Fibroblast of gingiva (primary cell): ENCODE measurements around the gene HDAC4.
A peak's percentile ranks its signal among the peaks of the same experiment; 100 is the strongest.

ENCODE experiments used
- DNase-seq: peaks from one replicate; pipeline ENCODE4 v3.0.0-alpha.2; 2011; ENCODE audit warnings: low read depth

The HDAC4 gene

DNA sequence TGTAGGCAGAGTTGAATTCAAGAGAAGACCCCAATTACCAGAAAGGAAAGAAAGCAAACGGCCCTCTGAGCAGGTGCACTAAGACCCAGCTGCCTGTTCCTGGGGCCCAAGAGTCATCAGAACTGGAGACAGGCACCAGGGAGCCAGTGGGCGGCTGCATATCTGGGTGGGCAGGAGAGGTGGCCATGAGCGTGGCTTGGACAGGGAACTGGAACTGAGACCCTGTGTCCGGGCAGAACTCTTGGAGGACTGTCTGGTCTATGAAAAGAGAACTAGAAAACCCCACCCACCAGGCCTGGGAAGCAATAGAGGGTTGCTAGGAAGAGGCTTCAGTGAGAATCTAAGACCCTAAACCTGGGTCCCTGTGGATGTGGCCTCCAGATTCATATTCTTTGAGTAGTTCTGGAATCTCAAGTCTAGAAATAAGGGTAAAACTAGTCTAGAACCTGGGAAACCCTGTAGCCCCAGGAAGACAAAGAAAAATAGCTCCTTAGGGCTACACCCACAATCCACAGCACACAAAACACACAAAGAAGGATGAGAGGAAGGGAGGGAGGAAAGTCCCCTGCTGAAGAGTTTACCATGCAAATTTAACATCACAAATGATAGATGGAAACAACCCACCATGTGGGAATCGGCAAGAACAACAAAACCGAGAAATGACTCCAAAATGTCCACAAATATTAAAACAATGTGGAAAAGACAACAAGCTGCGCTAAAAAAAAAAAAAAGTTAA is 147.0 kb downstream of the HDAC4 start:
- no peak for DNase-seq

DNA sequence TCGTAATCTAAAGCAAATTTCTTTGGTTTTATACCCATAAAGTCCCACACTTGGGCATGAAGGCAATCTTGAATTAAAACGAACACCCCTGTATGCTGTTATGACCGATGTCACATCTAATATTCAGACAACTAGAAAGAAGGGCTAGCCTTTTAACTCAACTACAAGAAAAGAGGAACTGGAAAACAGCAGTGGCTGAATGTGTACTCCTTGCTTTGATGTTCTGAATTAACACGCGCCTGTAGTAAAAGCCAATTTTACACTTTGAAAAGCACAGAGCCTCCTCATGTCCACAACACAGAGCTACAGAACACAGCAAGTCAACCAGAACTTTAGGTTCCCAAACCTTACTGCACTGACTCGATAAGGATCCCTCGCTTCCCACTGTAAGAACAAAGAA is 147.6 kb downstream of the HDAC4 start:
- DNase-seq = no peak

DNA sequence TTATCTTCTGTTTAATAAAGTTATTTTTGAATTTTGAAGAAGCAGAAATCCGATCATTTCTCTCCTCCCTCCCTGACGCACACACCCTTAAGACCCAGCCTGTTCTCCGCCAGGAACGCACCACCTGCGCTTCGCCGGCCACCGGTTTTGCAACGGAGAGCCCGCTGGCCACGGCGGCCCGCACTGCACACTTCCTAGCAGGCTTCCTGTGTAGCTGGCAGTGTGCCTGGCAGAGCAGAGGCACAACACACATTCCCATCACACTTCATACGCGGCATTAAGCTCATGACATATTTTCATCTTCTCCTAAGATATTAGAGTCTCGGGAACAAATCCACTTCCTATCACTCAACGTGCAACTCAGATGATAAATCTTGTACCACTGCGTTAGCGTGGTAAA is 148.0 kb downstream of the HDAC4 start:
- peak; percentile 45 for DNase-seq

DNA sequence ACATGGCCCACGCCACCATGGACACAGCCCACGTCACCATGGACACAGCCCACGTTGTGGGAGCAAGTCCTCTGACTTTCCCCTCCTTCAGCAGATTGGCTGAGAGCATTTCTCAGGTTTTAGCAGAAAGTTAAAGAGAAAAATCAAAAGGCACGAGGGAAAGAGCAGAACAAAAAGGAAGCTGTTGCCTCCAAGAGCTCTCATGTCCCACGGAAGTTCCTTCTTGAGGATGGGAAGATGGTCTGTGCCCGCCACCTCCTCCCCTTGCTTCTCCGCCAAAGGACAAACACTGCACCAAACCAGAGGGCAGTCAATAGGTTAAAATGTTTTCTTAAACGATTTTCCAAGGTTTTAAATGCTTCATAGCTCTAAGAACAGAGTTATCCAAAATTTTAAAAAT is 148.4 kb downstream of the HDAC4 start:
- DNase-seq = no peak

DNA sequence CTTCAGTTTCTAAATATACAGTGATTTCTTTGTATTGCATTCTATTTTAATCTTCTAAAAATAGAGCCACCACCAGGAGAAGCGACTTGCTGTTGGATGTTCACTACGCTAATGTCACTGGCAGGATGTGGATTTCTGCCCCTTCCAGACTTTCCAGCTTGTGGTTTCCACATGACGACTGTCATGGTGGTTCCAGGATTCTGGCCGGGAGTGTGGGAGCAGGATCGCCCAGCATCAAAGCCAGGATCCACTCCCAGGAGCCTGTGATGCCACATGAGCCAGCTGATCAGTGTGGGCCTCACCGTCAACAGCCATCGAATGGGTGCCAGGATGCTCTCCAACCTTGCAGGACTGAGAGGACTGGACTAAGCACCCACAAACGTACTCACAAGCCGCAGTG is 148.8 kb downstream of the HDAC4 start:
- DNase-seq = no peak

DNA sequence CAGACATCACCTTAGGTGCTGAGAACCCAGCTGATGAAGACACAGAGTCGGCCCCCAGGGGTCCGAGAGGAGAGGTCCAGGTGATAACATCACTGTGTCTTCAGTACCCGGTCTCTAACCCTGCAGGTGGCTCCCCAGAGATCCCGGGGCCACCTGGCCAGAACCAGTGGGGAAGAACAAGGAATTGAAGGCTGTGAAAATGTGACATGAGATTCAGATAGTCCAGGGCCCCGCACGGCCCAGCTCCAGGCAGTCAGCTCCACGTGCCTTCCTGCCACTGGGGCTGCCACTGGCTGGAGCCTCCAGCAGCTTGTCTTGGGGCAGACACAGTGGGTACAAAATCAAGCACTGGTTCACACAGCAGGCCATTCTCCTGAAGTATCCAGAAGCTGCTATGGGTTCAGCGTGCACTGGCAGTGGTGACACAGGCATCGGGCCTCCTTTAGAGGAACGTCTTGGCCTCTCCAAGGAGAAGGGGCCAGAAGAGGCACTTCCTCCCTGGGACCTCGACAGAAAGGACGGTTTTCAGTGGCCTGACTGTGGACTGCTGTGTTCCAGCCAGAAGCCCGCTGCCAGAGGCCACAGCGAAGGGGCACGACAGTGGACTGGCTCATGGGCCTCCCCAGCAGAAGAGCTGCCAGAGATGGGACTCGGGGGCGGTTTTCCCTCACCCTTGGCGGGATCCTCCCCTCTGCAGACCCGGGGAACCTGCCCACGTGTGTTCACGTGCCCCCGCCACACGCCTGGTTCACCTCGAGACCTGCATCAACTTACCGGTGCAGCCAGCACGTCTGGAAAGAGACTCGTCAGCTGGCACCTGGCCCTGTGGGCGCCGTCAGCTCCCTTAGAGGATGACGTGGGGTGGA is 150.4 kb downstream of the HDAC4 start:
- no peak for DNase-seq

DNA sequence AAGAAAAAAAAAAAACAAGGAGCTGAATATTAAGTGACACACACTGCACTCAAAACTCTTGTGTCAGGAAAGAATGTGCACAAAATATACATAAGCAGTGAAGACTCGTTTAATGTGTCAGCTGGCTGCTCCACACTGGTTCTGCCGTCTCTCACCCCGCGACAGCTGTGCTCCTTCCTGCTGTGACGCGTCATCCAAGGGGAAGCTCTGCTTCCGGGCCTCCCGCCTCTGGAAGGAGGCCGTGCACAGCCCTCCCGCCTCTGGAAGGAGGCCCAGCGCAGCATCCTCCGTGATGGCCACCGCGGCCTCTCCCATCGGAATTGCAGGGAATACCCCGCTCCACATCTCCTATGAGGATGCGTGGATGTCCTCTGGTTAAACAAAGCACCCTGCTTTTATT is 151.0 kb downstream of the HDAC4 start:
- DNase-seq = peak; percentile 32

DNA sequence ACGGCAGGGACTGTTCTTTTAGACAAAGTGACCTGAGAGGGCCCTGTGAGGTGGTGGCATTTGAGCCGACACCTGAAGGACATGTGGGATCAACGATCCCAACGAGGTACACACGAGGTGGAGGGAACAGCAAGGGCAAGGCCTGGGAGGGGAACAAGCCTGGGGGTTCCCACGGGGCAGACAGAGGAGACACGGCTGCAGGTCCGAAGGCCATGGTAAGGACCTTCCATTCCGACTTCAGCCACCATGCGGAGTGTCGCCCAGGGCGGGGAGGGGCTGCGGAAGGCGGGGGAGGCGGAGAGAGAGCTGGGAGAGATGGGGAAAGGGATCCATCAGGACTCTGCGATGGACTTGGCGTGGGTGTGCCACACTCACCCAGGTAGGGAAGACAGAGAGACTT is 151.8 kb downstream of the HDAC4 start:
- no peak for DNase-seq

DNA sequence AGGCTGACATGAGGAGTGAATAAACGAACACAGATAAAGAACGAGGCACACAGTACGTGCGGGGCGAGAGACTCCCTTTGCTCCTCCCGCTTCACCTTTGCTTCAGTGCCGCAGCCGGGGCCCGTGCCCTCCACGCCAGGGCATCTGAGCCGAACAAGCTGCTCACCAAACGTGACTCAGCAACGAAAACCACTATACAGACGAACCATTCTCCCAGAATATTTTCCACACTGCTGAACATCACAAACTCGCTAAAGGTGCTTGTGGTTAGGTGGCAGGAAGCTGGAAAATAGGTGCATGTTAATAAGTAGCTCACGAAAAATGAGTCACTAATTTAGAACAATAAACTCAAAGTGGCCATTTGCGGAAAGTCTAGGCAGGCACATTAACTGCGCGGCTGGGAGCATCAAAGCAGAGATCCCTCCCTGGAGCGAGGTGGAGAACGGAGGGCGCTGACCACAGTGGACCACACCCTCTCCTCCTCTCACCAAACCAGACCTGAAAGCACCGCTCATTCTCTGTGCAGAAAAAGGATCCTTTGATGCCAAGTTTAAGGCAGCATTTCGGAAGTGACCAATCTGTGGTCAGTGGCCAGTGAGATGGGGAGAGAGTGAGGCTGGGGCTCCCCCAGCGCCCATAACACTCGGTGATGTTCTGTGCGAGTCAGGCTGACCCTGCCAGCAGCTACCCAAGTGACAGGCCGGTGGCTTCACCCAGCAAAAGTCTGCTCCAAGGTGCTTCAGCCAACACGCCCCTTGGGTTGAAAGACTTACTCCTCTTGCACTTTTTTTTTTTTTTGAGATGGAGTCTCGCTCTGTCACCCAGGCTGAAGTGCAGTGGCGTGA is 153.2 kb downstream of the HDAC4 start:
- DNase-seq = no peak

DNA sequence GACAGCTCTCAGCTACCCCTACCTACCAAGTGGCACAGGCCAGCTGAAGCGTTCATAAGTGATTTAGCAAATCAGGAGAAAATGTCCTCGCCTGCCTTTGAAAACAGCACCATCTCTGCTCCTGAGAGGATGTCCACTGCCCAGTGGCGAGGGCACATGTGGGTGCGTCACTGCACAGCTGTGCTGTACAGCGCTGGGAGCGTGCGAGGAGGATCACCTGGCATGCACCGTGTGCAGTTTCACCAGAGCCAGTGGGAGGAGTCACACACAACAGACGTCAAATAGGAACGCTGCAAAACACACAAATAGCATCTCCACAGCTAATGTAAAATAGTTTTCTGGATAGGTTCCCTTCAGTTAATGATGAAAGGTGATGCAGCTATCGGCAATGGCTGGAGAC is 154.1 kb downstream of the HDAC4 start:
- DNase-seq = no peak

DNA sequence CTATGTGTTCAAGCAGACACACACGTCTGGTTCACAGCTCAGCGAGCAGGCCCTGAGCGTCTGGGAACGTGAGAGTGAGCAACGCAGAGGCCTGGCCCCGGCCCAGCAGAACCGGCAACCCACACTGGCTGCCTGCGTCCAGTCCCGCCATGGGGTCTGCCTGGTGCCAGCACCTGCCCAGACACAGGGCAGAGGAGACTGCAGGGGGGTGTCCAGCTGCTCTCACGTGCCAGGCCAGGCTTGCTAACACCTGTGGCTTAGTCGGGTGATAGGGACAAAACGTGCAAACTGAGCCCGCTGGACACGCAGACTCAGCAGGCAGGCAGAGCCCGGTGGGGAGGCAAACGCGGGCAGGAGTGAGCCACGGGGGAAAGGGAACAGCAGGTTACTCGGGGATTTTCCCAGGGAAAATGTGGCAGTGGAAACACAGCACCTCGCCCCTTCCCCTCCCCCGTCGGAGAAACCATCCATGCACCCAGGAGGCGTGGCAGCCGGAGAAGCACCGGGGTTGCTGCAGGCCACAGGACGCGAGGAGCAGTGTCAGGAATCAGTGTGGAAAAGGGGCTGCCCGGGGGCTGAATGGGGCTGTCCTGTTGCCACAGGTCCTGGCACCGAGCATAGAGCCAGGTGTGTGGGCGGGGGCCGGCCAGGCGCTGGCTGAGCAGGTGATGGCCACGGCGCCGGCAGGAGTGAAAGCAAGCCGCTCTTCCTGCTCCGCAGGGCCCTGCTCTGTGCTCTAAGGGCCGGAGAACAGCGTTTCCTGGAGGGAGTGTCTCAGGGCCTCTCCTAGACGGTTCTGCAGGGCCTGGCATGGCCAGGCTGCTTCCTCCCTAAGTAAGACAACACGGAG is 154.7 kb downstream of the HDAC4 start:
- no peak for DNase-seq

DNA sequence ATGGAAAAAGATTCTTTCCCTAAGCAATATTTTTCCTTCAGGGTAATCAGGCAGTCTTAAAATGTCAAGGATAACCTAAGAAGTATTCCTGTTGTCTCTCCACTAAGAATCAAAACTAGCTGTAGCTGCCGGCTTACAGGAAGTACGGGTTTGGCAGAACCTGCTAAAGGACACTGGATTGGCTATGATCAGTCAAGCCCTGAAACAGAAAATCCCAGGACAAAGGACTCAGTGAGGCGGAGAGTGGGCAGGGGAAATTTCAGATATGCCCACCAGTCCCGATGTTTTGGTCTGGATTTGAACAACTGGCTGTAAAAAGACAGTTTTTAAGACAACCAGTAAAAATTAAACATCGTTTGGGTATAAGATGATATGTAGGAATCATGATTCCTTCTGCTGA is 155.7 kb downstream of the HDAC4 start:
- no peak for DNase-seq

DNA sequence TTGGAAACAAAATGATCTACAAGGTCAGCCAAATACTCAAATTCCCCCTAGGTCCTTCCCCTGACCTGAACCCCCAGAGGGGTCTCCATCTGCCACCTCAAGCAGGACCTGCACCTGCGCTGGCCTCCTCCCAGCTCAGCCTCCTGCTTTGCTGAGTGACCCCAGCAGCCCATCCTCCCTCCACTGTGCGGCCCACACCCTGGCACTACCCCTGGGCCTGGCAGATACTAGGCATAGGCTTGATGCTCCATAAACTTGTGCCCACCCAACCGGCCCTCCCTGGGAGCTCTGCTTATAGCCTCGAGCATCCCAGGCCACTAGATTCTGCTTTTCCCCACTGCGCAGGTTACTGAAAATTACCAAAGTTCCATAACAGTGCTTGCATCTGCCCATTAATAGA is 156.2 kb downstream of the HDAC4 start:
- DNase-seq = no peak

DNA sequence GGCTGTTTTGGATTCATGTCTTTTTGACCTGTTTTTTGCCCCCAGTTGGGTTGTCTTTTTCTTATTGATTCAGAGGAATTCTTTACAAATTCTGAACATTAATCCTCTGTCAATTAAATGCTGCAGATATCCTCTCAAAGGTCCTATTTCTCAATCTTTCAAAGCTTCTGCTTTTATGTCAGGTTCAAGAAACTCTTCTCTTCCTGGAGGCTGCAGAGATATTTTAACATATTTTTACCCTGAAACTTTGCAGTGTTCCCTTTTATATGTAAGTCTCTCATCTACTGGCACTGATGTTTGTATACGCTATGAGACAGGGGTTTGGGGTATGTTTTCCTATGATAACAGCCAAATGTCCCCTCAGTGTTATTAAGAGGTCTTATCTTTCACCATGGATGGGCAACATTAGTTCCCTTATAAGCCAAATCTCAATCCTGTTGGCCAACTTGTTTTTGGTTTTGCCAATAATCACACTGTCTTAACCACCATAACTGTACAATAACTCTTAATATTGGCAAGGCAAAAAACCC is 159.3 kb downstream of the HDAC4 start:
- DNase-seq = no peak

DNA sequence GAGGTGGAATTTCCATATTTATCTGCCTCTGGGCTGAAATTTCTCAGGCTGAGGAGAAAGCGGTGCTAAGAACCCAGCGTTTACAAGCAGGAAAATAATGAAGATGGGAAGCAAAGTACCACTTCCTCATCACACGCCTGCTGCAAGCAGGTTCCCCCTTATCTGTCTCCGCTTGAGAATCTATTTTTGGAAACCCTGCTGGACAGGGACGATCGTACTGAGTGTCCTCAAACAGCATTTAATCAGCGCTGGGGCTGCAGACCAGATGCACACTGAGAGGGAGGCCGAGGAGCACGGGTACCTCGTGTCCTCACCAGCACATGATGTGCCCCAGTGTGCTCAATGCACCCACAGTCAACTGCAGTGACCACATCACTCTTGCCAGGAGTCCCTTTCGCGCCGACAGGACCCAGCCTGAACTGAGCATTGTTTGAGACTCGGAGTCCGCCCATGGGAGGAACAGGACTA is 160.4 kb downstream of the HDAC4 start:
- DNase-seq = no peak

DNA sequence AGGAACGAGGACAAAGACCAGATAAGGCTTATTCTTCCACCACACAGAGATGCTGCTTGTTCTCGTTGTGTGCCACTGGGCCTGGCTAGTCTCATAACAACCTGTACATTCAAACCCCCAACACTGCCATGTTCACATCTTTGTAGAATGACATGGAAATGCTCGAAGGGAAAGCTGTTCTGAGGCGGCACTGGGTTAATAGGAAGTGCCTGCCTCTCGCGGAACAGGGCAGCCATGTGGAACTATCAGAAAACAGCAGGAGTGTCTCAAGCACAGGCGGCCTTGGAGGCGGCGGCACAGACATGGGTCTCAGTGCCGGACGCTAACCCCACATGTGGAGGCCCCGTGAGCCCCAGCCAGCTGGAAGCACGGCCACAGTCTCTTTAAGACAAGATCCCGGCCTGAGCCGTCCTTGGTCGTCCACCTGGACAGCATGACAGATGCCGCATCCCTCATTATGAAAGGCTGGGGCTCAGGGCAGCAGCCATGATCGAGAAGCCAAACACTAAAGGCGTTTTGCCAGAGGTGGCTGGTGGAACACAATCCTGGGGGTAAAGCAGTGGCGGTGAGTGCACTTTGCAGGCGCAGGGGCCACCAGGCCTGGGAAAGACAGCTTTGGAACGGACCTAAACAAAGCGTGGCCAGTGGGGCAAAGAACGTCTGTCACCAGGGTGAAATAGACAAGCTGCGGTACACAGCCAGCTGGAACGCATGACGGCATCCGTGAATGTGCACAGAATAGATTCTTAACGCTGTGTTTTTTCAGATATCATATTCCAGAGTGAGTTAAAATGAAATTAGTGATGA is 161.0 kb downstream of the HDAC4 start:
- DNase-seq = peak; percentile 21

DNA sequence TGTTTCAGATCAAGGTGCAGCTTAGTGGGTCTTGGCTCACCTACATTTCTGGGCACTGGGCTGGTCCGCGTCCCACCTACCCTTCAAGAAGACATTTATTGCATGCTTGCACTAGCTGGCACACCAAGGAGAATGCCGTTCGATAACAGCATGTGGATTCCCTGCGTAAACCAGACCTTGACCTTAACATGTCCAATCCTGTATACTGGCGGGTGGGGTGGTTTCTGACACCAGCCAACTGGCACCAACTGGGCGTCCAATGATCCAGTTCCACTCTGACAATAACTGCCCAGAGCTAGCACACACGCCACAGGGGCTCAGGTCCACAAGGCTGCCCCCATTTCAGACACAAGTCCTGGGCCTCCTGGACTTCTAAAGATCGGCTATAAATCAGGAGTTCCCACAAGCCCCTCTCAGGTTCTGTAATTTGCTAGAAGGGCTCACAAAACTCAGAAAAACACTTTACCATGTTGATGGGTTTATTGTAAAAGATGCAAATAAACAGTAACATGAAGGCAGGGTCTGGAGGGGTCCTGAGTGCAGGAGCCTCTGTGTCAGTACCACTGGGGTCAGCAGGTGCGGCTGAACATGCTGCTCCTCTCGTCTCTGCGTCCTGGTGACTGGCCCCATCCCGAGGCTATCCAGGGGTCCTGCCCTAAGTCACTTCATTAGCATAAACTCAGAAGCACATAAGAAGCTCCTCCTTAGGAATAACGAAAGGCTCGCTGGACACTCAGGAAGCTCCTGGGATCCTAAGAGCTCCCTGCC is 161.8 kb downstream of the HDAC4 start:
- DNase-seq = no peak

DNA sequence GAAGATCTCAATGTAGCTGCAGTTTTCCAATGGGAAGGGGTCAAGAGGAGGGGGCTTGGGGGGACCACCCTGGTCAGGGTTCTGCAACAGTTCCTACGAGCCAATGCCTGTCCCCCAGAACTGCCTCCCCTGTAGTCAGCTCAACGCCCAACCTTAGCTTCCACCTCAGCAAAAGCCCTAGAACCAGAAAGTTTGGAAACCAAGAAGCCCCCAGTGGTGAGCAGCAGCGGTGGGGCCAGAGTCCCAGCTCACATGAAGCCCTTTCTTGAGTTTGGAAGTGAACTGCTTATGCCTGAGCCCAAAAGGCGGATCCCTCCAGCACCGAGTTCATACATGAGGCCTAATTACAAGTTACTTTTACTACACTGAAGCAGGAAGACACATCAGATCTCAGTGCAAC is 162.4 kb downstream of the HDAC4 start:
- DNase-seq = no peak

DNA sequence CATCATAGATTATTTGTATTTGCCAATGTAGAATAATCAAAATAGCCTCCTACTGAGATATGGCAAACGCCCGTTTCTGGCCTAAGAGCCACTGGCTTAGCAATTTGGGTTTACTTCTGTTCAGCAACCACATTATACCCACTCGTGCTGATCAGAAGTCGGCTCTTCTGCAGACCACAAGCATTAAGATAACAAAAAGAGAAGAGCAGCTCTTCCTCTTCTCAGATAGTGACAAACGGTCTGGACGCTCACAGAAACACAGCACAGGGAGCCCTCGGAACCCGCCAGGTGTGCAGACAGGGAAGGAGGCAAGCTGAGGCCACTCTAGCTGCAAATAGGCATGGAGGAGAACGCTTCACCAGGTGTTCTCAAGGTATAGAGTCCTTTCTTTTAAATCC is 164.0 kb downstream of the HDAC4 start:
- no peak for DNase-seq
